22Rv1 (cell line): ENCODE data around the gene MRPL21.

Experiments used
- H3K27ac ChIP-seq: fragments of 450-650 bp; 2 replicates; pipeline ENCODE4 v1.5.1; 2017
- ZFX ChIP-seq: fragments of 450-650 bp; IDR thresholded peaks from 2 replicates; pipeline ENCODE4 v1.6.1; 2017; ENCODE audit warnings: antibody characterized with exemption, borderline replicate concordance
- TF ChIP-seq, protein P1 (sequence below): fragments of 450-650 bp; IDR thresholded peaks from 2 replicates; pipeline ENCODE4 v1.5.1; 2017; ENCODE audit warnings: mild to moderate bottlenecking

MRPL21 gene

DNA sequence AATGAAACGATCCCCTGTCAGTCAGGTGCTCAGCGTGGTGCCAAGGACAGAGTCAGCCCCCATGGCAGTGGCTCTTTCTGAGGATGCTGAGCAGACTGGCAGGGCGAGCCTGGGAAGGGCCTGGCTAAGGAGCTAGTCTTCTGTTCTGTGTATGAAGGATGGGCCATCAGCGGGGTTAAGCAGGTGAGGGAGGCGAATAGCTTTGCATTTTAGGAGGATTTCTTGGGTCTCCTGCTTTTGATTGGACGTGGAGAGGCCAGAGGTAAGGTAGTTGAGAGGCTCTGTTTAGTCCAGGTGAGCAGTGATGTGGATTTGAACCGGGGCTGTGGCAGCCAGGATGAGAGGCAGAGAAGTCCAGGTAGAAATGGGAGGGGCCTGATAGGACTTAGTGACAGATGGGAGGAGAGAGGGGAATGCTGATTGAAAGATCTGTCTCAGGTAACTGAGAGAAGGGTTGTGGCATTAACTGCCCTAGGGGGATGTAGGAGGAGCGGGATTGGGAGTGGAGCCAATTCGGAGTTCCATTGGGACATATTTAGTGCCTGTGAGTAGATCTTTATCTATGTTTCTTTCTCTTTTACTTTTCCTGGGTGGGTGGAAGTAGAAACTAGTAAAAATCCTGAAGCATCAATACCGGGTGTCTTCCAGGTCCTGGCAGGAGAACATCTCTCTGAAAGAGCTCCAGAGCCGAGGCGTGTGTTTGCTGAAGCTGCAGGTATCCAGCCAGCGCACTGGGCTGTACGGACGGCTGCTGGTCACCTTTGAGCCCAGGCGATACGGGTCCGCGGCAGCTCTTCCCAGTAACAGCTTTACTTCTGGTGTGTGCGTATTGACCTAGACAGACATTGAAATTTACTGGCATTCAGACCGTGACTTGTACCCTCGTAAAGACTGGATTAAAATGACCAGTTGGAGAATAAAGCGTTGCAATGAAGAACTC is 2.1 kb upstream of the MRPL21 start:
- H3K27ac ChIP-seq = peak overlapping the region; percentile 78
- TF ChIP-seq, protein P1, sequence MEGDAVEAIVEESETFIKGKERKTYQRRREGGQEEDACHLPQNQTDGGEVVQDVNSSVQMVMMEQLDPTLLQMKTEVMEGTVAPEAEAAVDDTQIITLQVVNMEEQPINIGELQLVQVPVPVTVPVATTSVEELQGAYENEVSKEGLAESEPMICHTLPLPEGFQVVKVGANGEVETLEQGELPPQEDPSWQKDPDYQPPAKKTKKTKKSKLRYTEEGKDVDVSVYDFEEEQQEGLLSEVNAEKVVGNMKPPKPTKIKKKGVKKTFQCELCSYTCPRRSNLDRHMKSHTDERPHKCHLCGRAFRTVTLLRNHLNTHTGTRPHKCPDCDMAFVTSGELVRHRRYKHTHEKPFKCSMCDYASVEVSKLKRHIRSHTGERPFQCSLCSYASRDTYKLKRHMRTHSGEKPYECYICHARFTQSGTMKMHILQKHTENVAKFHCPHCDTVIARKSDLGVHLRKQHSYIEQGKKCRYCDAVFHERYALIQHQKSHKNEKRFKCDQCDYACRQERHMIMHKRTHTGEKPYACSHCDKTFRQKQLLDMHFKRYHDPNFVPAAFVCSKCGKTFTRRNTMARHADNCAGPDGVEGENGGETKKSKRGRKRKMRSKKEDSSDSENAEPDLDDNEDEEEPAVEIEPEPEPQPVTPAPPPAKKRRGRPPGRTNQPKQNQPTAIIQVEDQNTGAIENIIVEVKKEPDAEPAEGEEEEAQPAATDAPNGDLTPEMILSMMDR = no peak
- no peak for TF ChIP-seq ZFX

DNA sequence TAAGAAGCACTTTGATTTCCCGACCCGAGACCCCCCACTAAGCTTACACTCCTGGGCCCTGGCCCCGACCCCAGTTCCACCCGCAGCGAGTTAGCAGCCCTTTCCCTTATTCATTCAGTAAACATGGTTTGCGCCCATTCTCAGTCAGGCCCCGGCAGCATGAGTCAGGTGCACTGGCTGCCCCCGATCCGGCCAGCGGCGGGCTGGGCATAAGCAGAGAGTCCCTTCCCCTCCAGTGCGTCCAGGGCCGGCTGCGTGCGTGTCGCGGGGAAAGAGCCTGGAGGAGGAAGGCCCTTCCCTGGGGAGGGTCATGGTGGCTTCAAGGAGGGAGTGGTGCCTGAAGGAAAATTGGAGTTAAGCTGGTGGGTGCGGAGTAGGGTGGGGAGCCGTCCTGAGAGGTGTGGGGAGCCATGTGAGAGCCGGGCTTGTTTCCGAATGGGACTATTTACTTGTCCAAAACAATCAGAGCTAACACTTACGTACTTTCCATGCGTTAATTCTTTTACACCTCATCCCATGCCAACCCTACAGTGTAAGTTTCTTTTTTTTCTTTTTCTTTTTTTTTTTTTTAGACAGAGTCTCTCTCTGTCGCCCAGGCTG is 716 bp upstream of the MRPL21 start:
- TF ChIP-seq, protein P1 = no peak
- no peak for TF ChIP-seq ZFX
- peak overlapping the region; percentile 78 for H3K27ac ChIP-seq

DNA sequence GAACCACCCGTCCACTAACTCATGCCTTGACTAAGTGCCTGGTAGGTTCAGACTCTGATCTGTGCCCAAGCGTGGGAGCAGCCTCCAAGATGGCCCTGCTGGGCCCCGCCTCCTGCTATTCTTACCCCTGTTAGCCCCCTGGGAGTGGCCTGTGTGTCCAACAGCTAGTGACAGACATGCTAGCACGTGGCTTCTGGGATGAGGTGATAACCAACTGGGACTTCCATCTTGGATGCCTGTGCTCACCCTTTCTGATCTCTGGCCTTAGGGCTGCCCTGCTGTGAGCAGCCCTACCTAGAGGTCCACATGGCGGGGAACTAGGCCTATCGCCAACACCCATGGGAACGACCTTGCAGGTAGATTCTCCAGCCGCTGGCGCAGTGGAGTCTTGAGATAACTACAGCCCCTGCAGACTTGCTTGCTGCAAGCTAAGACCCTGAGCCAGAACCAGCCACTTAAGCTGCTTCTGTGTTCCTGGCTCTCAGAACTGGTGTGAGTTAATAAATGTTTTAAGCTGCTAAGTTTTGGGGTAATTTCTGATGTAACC is 2.7 kb downstream of the MRPL21 start:
- TF ChIP-seq ZFX = no peak
- TF ChIP-seq, protein P1 = no peak
- no peak overlapping the region for H3K27ac ChIP-seq

- H3K27ac ChIP-seq = no peak overlapping the region
- no peak for TF ChIP-seq ZFX
- TF ChIP-seq, protein P1 = no peak
Observed at GRCh38 chr11:68897441-68897840, 6.2 kb downstream of the MRPL21 start.

GRCh38 chr11:68896171-68896959 is 7.3 kb downstream of the MRPL21 start:
- no peak for TF ChIP-seq ZFX
- TF ChIP-seq, protein P1 = no peak
- H3K27ac ChIP-seq = no peak overlapping the region

DNA sequence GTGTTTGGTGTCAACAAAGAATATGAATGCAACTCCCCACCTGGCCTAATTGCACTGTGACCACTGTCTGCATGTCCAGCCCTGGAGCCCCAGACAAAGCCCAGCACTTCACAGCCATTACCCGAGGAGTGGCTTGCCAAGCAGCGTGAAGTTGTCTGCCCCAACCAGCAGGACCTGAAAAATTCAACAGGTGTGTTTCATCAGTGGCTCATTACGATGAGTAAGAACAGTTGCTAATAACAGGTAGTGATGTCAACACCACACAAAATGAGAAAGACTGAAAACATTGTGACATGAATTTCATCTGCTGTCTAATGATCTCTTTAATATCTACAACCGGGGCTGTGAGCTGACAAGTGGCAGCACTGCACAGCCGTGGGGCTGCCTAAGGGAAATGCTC is 10.3 kb downstream of the MRPL21 start:
- TF ChIP-seq, protein P1 = no peak
- TF ChIP-seq ZFX = no peak
- H3K27ac ChIP-seq = no peak overlapping the region
